HCT116 (cell line): ENCODE data around the gene PLEKHM3. TPM values are rescaled to one million over a fixed set of nuclear protein-coding genes. Genes with fewer than 3 reads are reported as not detected.

Experiments used
- ATAC-seq: fragments of 200-7000 bp; cut with Tn5 transposase; 2 replicates; pipeline ENCODE4 v1.9.1; 2020; ENCODE audit warnings: mild to moderate bottlenecking, moderate library complexity
- BruUV-seq: library from RNA; stranded (reverse); fragments of 400-500 nt; replicated peaks from 2 replicates; lab custom pipeline; 2021; lab: Mats Ljungman, UMichigan
- CTCF ChIA-PET: fragments of 300-600 bp; sonication (Branson Sonifier 250); formaldehyde crosslinking; loops from one replicate; lab custom pipeline; 2021; ENCODE audit warnings: antibody characterized with exemption; lab: Charles Lee
- POLR2A ChIA-PET: fragments of 300-600, 350-600 bp; sonication (Branson Sonifier 250); formaldehyde crosslinking; loops from one replicate; lab custom pipeline; 2021; ENCODE audit warnings: antibody characterized with exemption; lab: Charles Lee
- RAD21 ChIA-PET, 2 experiments: fragments of 300-600 bp; sonication (Branson Sonifier 250); formaldehyde crosslinking; loops; one replicate each; lab custom pipeline; 2023; ENCODE audit warnings: low total read pairs in 2 of 2; ENCODE audit not compliant: uncharacterized antibody in 2 of 2, unreplicated experiment in 2 of 2, low non-redundant PET in 1 of 2; lab: Charles Lee
- DNase-seq: peaks from one replicate; pipeline ENCODE4 v3.0.0-alpha.2; 2010; ENCODE audit warnings: low read depth, low spot score
- H2AFZ ChIP-seq: fragments of 200-600 bp; shearing (Covaris generic), sonication (generic); 2 replicates; pipeline ENCODE4 v1.6.1; 2017; ENCODE audit warnings: low read depth, mixed run types, mixed read lengths, antibody characterized with exemption, low read length; ENCODE audit not compliant: poor library complexity, severe bottlenecking
- H3K27ac ChIP-seq: 2 replicates; pipeline ENCODE4 v1.5.1; 2012; ENCODE audit warnings: low read depth, low read length
- H3K27me3 ChIP-seq: fragments of 200-600 bp; sonication (generic); 2 replicates; pipeline ENCODE4 v1.6.1; 2016; ENCODE audit warnings: mixed run types, low read length, mixed read lengths; ENCODE audit not compliant: insufficient read depth
- H3K36me3 ChIP-seq, 2 experiments: fragments of 200-500 bp in 1 of 2; fragments of 200-600 bp in 1 of 2; sonication (Bioruptor generic) in 1 of 2; sonication (generic) in 1 of 2; 2 replicates each; pipeline versions ENCODE4 v1.5.1 to v1.6.1; 2014 to 2016; ENCODE audit warnings: low read length in 2 of 2, inconsistent platforms in 1 of 2, mixed read lengths in 1 of 2, mixed run types in 1 of 2; ENCODE audit not compliant: insufficient read depth in 2 of 2, control insufficient read depth in 1 of 2
- H3K4me1 ChIP-seq, 2 experiments: fragments of 200-600 bp in 1 of 2; sonication (generic) in 1 of 2; 2 replicates each; pipeline versions ENCODE4 v1.5.1 to v1.6.1; 2012 to 2017; ENCODE audit warnings: low read length in 2 of 2, inconsistent platforms in 1 of 2, mild to moderate bottlenecking in 1 of 2, mixed read lengths in 1 of 2, mixed run types in 1 of 2, moderate library complexity in 1 of 2; ENCODE audit not compliant: insufficient read depth in 2 of 2, control insufficient read depth in 1 of 2
- H3K4me2 ChIP-seq: fragments of 200-600 bp; sonication (generic); 2 replicates; pipeline ENCODE4 v1.6.1; 2017; ENCODE audit warnings: mixed run types, low read length, mixed read lengths
- H3K4me3 ChIP-seq, 2 experiments: fragments of 200-600 bp in 1 of 2; sonication (generic) in 1 of 2; replicated peaks in 1 of 2; 2 replicates each; pipeline ENCODE4 v1.5.1; 2011 to 2016; ENCODE audit warnings: low read length in 2 of 2, control low read depth in 1 of 2, low read depth in 1 of 2, mild to moderate bottlenecking in 1 of 2, mixed read lengths in 1 of 2, mixed run types in 1 of 2
- H3K79me2 ChIP-seq: fragments of 200-600 bp; sonication (generic); 2 replicates; pipeline ENCODE4 v1.6.1; 2017; ENCODE audit warnings: mild to moderate bottlenecking, mixed run types, low read length, moderate library complexity, mixed read lengths; ENCODE audit not compliant: insufficient read depth
- H3K9ac ChIP-seq: fragments of 200-600 bp; sonication (generic); 2 replicates; pipeline ENCODE4 v1.6.1; 2016; ENCODE audit warnings: low read length, mixed read lengths
- H3K9me2 ChIP-seq: fragments of 200-600 bp; sonication (generic), shearing (Covaris generic); 2 replicates; pipeline ENCODE4 v1.6.1; 2017; ENCODE audit warnings: mixed run types, mild to moderate bottlenecking, moderate library complexity; ENCODE audit not compliant: insufficient read depth
- H3K9me3 ChIP-seq, 2 experiments: fragments of 200-500 bp in 1 of 2; fragments of 200-600 bp in 1 of 2; sonication (Bioruptor generic) in 1 of 2; sonication (generic) in 1 of 2; 2 replicates each; pipeline ENCODE4 v1.6.1; 2014 to 2017; ENCODE audit warnings: low read length in 2 of 2, mixed read lengths in 2 of 2, inconsistent platforms in 1 of 2, low read depth in 1 of 2, mild to moderate bottlenecking in 1 of 2, mixed run types in 1 of 2, moderate library complexity in 1 of 2; ENCODE audit not compliant: control insufficient read depth in 1 of 2, insufficient read depth in 1 of 2
- H4K20me1 ChIP-seq: fragments of 200-600 bp; sonication (generic), shearing (Covaris generic); 2 replicates; pipeline ENCODE4 v1.6.1; 2017; ENCODE audit warnings: mixed run types, mild to moderate bottlenecking, moderate library complexity; ENCODE audit not compliant: insufficient read depth
- CEBPB ChIP-seq: IDR thresholded peaks from 2 replicates; pipeline ENCODE4 v1.6.1; 2012; ENCODE audit warnings: low read depth
- EGR1 ChIP-seq: IDR thresholded peaks from 2 replicates; pipeline ENCODE4 v1.6.1; 2012; ENCODE audit warnings: low read depth
- EZH2phosphoT487 ChIP-seq: fragments of 200-600 bp; IDR thresholded peaks from 2 replicates; pipeline ENCODE4 v1.6.1; 2018; ENCODE audit warnings: antibody characterized with exemption, borderline replicate concordance
- RAD21 ChIP-seq: IDR thresholded peaks from 2 replicates; pipeline ENCODE4 v1.6.1; 2012; ENCODE audit warnings: low read depth, mild to moderate bottlenecking
- TCF7L2 ChIP-seq: IDR thresholded peaks from 2 replicates; pipeline ENCODE4 v1.7.0; 2011; ENCODE audit warnings: borderline replicate concordance, inconsistent platforms; ENCODE audit not compliant: insufficient read depth, insufficient read length; ENCODE audit errors: extremely low read depth
- intact Hi-C: fragments of 100-400 bp; cut with micrococcal nuclease; formaldehyde crosslinking; loops from 2 replicates; pipeline ENCODE4 v1.10.0; 2022
- total RNA-seq: library from RNA; stranded (reverse); gene quantifications from one replicate; pipeline ENCODE4 v1.2.1, GENCODE V29; 2021; ENCODE audit not compliant: unreplicated experiment
- TF ChIP-seq, protein P1 (sequence below): IDR thresholded peaks from 2 replicates; pipeline ENCODE4 v1.6.1; 2012
- TF ChIP-seq, protein P2 (sequence below): IDR thresholded peaks from 2 replicates; pipeline ENCODE4 v1.6.1; 2012; ENCODE audit warnings: low read depth

Gene PLEKHM3
- total RNA-seq, 1 experiment from 2014 or later, result 6.3 TPM

DNA sequence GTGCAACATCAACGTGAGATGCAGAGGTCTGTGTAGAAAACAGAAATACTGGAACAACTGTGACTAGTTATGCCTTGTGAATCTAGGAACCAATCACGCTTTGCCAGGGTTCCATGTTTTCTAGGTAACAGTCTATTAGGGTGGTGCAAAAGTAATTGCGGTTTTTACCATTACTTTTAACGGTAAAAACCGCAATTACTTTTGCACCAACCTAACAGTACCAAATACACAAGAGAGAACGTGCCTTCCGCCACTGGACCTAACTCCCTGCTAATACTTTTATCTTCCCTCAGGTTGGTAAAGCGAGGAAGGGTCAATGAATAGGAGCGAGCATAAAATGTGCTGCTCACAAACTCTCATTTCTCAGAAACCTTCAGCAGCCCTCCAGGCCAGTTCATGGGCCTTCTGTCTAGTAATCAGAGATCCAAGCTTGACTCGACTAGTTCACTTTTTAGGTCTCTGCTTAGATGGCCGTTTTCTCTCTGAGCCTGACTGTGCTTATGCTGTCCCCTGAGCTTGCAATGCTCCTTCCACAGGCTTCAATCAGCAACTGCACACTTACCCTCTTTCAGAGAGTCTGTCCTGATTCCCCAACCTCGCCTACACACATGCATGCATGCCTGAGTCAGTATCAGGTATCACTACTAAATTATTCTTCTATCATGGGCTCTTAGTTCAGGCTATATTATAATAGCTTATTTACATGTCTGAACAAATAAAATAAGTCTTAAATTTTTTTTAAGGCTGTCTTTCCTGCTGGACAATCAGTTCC, 47.0 kb downstream of the PLEKHM3 start (continued):
- TF ChIP-seq TCF7L2 (no peak), CEBPB (no peak), RAD21 (no peak), EZH2phosphoT487 (no peak), EGR1 (no peak)
- TF ChIP-seq, protein P1, sequence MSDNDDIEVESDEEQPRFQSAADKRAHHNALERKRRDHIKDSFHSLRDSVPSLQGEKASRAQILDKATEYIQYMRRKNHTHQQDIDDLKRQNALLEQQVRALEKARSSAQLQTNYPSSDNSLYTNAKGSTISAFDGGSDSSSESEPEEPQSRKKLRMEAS, result no peak

DNA sequence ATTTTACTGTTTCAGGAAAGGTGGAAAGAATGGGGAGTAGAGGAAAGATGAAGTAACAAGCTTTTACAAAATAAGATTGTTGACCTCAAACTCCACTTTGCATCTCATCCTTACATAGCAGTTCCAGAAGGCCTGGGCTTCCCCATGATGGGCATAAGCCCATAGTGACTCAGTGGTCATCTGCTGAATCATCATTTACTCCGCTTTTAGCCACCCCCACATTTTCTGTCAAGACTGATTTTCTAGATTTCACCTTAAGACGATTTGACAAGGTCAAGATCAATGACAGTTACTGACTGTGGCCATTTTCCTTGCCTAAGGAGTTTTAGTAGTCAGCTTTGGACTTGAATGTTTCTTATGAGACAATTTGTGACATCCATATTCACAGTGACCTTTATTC, 49.4 kb downstream of the PLEKHM3 start:
- RAD21 ChIA-PET, result no interaction called here

More for the DNA sequence above, 49.4 kb downstream of the PLEKHM3 start:
- TF ChIP-seq, protein P2, sequence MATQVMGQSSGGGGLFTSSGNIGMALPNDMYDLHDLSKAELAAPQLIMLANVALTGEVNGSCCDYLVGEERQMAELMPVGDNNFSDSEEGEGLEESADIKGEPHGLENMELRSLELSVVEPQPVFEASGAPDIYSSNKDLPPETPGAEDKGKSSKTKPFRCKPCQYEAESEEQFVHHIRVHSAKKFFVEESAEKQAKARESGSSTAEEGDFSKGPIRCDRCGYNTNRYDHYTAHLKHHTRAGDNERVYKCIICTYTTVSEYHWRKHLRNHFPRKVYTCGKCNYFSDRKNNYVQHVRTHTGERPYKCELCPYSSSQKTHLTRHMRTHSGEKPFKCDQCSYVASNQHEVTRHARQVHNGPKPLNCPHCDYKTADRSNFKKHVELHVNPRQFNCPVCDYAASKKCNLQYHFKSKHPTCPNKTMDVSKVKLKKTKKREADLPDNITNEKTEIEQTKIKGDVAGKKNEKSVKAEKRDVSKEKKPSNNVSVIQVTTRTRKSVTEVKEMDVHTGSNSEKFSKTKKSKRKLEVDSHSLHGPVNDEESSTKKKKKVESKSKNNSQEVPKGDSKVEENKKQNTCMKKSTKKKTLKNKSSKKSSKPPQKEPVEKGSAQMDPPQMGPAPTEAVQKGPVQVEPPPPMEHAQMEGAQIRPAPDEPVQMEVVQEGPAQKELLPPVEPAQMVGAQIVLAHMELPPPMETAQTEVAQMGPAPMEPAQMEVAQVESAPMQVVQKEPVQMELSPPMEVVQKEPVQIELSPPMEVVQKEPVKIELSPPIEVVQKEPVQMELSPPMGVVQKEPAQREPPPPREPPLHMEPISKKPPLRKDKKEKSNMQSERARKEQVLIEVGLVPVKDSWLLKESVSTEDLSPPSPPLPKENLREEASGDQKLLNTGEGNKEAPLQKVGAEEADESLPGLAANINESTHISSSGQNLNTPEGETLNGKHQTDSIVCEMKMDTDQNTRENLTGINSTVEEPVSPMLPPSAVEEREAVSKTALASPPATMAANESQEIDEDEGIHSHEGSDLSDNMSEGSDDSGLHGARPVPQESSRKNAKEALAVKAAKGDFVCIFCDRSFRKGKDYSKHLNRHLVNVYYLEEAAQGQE, result no peak
- no peak for ATAC-seq
- Histone ChIP-seq H3K4me3 (no peak overlapping the region), H3K9me3 (no peaks in the 10 kb centered on the region), H3K9ac (no peak overlapping the region), H4K20me1 (no peaks in the 10 kb centered on the region), H3K27me3 (no peaks in the 10 kb centered on the region), H3K79me2 (no peaks in the 10 kb centered on the region), H3K9me2 (no peaks in the 10 kb centered on the region), H3K4me2 (no peak overlapping the region), H3K36me3 (no peaks in the 10 kb centered on the region), H3K4me1 (no peaks in the 10 kb centered on the region), H3K27ac (no peak overlapping the region), H2AFZ (no peak overlapping the region)
- intact Hi-C loops, result no loop called here
- no TSS peak for BruUV-seq
- DNase-seq, result no peak
- ChIA-PET POLR2A (interaction anchor here (0.6 kb wide), 1 partner anchor 217 kb away, joined by 3 read pairs; no protein-coding TSS in a partner anchor), CTCF (no interaction called here)
